Stomach (tissue), 4 donors: ENCODE results near the gene PRKCE.

Source experiments
- CTCF ChIP-seq, 7 experiments: fragments of 450-650 bp in 4 of 7; fragments of 200-600 bp in 3 of 7; sonication (generic) in 3 of 7; IDR thresholded peaks; one replicate each; pipeline ENCODE4 v1.5.1; 2016 to 2019; ENCODE audit warnings: antibody characterized with exemption in 7 of 7, control low read depth in 2 of 7, mild to moderate bottlenecking in 1 of 7
- EP300 ChIP-seq: sonication (generic); formaldehyde crosslinking; IDR thresholded peaks from one replicate; pipeline ENCODE4 v1.6.1; 2017; ENCODE audit warnings: antibody characterized with exemption
- POLR2AphosphoS5 ChIP-seq, 3 donors: sonication (generic); formaldehyde crosslinking; IDR thresholded peaks; one replicate each; pipeline ENCODE4 v1.6.1; 2016; ENCODE audit warnings: antibody characterized with exemption in 3 of 3

DNA sequence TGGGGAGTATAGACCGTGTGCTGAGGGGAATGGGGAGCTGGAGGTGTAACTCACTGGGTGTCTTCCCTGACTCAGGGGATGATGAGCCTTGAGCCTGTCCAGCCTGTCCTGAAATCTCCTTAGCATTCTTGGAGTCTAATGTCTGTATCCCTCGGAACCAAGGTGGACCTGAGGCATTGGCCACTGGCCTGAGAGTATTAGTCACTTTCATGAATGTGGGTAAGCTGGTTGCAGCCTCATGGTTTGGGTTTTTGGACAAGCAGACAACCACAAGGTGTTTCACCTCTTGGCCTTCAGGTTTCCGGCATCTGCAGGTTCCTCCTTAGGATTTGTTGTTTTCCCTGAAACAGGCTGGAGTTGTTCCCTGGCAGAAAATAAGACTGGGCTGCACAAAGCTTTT lies 63.2 kb downstream of the PRKCE start:
- TF ChIP-seq CTCF (IDR thresholded peaks at IDR 0.05) (no peak), POLR2AphosphoS5 (IDR thresholded peaks at IDR 0.05) (no peak), EP300 (no peak)
